ENCODE results near the gene EVPL.

- TF ChIP-seq NFXL1 (IDR thresholded peaks at IDR 0.05; ENCODE audit: borderline replicate concordance) (no peak), EZH2 (IDR thresholded peaks at IDR 0.05; ENCODE audit: borderline replicate concordance, control insufficient read depth, low read depth, low read length) (no peak), CTCF (IDR thresholded peaks at IDR 0.05 in 2 of 3, conservative IDR thresholded peaks at IDR 0.05 in 1 of 3; ENCODE audit: control insufficient read depth in 2 of 3, extremely low read depth in 1 of 3, insufficient read depth in 1 of 3, low read depth in 3 of 3, low read length in 3 of 3) (no peak), NFYB (IDR thresholded peaks at IDR 0.05; ENCODE audit: insufficient read depth, low read depth, low read length) (no peak), EP300 (IDR thresholded peaks at IDR 0.05; ENCODE audit: borderline replicate concordance in 1 of 2, control insufficient read depth in 1 of 2, low read depth in 2 of 2, low read length in 2 of 2) (no peak)
Measured at GRCh38 chr17:75976175-75976848, 50.8 kb downstream of the EVPL start.

Data from GM12878 (cell line).